ENCODE results near the gene KL. TPM values are rescaled to one million over a fixed set of nuclear protein-coding genes. Genes with fewer than 3 reads are reported as not detected.

KL gene
- polyA plus RNA-seq, 1 of the 3 experiments (the other 2 are of a cell fraction): 0.02 TPM

DNA sequence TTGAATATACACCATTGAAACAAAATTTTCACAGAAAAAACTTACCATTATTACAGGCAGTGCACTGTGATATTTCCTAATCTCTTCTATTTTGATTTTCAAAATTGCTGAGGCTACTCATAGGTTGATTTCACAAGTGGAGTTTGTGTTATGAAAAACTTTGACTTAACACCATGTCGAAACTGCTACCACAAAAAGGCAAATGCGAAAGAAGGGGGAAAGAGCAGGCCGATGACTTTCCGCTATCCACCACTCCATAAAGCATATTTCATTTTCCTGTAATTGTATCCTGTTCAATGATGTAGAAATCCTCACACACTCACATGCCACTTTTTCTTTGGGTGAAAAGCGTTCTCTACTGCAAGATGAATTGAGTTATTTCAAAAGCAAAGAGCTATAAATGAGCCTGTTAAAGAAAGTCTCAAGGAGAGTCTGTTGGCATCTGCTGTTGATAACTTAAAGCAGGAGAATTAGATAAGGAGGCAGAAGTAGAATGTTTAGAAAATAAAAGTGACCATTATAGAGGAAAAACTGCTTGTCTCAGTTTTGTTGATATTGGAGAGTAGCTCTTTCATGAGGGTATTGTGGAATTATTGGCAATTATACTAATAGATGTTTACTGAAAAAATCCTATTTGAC is 18.8 kb downstream of the KL start:
- H4K20me1 ChIP-seq (ENCODE audit: insufficient read depth): no peaks in the 10 kb centered on the region
- H3K36me3 ChIP-seq (replicated peaks in 1 of 2; ENCODE audit: control insufficient read depth in 1 of 2, insufficient read depth in 2 of 2, low read length in 1 of 2): no peaks in the 10 kb centered on the region
- no peak overlapping the region for H3K27ac ChIP-seq (ENCODE audit: low read depth in 2 of 2, low read length in 1 of 2)
- no peaks in the 10 kb centered on the region for H3K27me3 ChIP-seq (ENCODE audit: insufficient read depth)
- no peak overlapping the region for H2AFZ ChIP-seq (ENCODE audit: low read depth)
- 80% methylated on average over 5 of the region's 5 CpGs for WGBS (ENCODE audit: low lambda C conversion rate)
- ChIA-PET CTCF (interaction anchor here (0.8 kb wide), 1 partner anchor 10 kb away, joined by 3 read pairs; no protein-coding TSS in a partner anchor), POLR2A (no interaction called here)
- no peak overlapping the region for H3K9ac ChIP-seq
- H3K4me2 ChIP-seq: no peak overlapping the region
- no peak for TF ChIP-seq TCF12 (IDR thresholded peaks at IDR 0.05)
- TF ChIP-seq, protein P1, sequence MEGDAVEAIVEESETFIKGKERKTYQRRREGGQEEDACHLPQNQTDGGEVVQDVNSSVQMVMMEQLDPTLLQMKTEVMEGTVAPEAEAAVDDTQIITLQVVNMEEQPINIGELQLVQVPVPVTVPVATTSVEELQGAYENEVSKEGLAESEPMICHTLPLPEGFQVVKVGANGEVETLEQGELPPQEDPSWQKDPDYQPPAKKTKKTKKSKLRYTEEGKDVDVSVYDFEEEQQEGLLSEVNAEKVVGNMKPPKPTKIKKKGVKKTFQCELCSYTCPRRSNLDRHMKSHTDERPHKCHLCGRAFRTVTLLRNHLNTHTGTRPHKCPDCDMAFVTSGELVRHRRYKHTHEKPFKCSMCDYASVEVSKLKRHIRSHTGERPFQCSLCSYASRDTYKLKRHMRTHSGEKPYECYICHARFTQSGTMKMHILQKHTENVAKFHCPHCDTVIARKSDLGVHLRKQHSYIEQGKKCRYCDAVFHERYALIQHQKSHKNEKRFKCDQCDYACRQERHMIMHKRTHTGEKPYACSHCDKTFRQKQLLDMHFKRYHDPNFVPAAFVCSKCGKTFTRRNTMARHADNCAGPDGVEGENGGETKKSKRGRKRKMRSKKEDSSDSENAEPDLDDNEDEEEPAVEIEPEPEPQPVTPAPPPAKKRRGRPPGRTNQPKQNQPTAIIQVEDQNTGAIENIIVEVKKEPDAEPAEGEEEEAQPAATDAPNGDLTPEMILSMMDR (IDR thresholded peaks at IDR 0.05): no peak
- TF ChIP-seq, protein P2, sequence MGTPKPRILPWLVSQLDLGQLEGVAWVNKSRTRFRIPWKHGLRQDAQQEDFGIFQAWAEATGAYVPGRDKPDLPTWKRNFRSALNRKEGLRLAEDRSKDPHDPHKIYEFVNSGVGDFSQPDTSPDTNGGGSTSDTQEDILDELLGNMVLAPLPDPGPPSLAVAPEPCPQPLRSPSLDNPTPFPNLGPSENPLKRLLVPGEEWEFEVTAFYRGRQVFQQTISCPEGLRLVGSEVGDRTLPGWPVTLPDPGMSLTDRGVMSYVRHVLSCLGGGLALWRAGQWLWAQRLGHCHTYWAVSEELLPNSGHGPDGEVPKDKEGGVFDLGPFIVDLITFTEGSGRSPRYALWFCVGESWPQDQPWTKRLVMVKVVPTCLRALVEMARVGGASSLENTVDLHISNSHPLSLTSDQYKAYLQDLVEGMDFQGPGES (IDR thresholded peaks at IDR 0.05; ENCODE audit: low read depth, low read length): no peak
- TF ChIP-seq, protein P3, sequence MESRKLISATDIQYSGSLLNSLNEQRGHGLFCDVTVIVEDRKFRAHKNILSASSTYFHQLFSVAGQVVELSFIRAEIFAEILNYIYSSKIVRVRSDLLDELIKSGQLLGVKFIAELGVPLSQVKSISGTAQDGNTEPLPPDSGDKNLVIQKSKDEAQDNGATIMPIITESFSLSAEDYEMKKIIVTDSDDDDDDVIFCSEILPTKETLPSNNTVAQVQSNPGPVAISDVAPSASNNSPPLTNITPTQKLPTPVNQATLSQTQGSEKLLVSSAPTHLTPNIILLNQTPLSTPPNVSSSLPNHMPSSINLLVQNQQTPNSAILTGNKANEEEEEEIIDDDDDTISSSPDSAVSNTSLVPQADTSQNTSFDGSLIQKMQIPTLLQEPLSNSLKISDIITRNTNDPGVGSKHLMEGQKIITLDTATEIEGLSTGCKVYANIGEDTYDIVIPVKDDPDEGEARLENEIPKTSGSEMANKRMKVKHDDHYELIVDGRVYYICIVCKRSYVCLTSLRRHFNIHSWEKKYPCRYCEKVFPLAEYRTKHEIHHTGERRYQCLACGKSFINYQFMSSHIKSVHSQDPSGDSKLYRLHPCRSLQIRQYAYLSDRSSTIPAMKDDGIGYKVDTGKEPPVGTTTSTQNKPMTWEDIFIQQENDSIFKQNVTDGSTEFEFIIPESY (IDR thresholded peaks at IDR 0.05; ENCODE audit: borderline replicate concordance, low read depth): no peak
- TF ChIP-seq, protein P4, sequence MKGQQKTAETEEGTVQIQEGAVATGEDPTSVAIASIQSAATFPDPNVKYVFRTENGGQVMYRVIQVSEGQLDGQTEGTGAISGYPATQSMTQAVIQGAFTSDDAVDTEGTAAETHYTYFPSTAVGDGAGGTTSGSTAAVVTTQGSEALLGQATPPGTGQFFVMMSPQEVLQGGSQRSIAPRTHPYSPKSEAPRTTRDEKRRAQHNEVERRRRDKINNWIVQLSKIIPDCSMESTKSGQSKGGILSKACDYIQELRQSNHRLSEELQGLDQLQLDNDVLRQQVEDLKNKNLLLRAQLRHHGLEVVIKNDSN (IDR thresholded peaks at IDR 0.05; ENCODE audit: borderline replicate concordance, low read depth): no peak
- TF ChIP-seq NRF1 (IDR thresholded peaks at IDR 0.05; ENCODE audit: low read depth, low read length): no peak
- TF ChIP-seq, protein P5, sequence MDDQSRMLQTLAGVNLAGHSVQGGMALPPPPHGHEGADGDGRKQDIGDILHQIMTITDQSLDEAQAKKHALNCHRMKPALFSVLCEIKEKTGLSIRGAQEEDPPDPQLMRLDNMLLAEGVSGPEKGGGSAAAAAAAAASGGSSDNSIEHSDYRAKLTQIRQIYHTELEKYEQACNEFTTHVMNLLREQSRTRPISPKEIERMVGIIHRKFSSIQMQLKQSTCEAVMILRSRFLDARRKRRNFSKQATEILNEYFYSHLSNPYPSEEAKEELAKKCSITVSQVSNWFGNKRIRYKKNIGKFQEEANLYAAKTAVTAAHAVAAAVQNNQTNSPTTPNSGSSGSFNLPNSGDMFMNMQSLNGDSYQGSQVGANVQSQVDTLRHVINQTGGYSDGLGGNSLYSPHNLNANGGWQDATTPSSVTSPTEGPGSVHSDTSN (IDR thresholded peaks at IDR 0.05): no peak
- TF ChIP-seq JUND (IDR thresholded peaks at IDR 0.05): no peak
- TF ChIP-seq RAD21 (IDR thresholded peaks at IDR 0.05; ENCODE audit: low read length): no peak
- TF ChIP-seq, protein P6, sequence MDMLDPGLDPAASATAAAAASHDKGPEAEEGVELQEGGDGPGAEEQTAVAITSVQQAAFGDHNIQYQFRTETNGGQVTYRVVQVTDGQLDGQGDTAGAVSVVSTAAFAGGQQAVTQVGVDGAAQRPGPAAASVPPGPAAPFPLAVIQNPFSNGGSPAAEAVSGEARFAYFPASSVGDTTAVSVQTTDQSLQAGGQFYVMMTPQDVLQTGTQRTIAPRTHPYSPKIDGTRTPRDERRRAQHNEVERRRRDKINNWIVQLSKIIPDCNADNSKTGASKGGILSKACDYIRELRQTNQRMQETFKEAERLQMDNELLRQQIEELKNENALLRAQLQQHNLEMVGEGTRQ (IDR thresholded peaks at IDR 0.05; ENCODE audit: borderline replicate concordance, low read depth, low read length): no peak
- TF ChIP-seq GATA2 (CRISPR knock-in tag; IDR thresholded peaks at IDR 0.05): no peak
- no peak for TF ChIP-seq RXRA (IDR thresholded peaks at IDR 0.05; ENCODE audit: borderline replicate concordance, low read depth)
- H3K4me1 ChIP-seq (ENCODE audit: control insufficient read depth in 1 of 2, insufficient read depth in 2 of 2, low read depth in 1 of 2, low read length in 1 of 2): no peaks in the 10 kb centered on the region; a peak in 1 of 4 replicates
- H3K4me3 ChIP-seq (ENCODE audit: low read depth in 2 of 2, low read length in 1 of 2): no peak overlapping the region
- H3K79me2 ChIP-seq (ENCODE audit: insufficient read depth): no peaks in the 10 kb centered on the region
- no peaks in the 10 kb centered on the region for H3F3A ChIP-seq (replicated peaks; ENCODE audit: insufficient read depth)
- H3K9me3 ChIP-seq: no peaks in the 10 kb centered on the region
- DNase-seq: no peak
- no peaks in the 10 kb centered on the region for H3K9me2 ChIP-seq

All from SK-N-SH (cell line).